Neural progenitor cell (in vitro differentiated cells): ENCODE measurements around the gene PROB1.

Source experiments
- CTCF ChIP-seq: fragments of 200-600 bp; sonication (generic); IDR thresholded peaks from 2 replicates; pipeline ENCODE4 v1.5.1; 2017; ENCODE audit warnings: antibody characterized with exemption, mild to moderate bottlenecking
- EZH2 ChIP-seq: fragments of 200-600 bp; sonication (generic); IDR thresholded peaks from 2 replicates; pipeline ENCODE4 v1.6.1; 2017; ENCODE audit warnings: antibody characterized with exemption, mild to moderate bottlenecking, moderate library complexity
- EZH2phosphoT487 ChIP-seq: fragments of 200-600 bp; sonication (generic); IDR thresholded peaks from 2 replicates; pipeline ENCODE4 v1.6.1; 2017; ENCODE audit warnings: antibody characterized with exemption

DNA sequence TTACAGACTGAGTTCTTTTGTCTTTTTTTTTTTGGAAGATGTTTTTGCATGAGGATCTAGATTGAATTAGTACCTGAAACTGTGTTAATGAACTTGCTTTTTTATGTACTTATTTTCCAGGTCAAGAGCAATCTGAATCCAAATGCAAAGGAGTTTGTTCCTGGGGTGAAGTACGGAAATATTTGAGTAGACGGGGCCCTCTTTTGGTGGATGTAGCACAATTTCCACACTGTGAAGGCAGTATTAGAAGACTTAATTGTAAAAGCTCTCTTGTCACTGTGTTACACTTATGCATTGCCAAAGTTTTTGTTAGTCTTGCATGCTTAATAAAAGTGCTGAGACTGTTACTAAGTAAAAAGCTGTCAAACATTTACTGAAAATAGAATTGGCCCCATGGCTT lies 26.3 kb downstream of the PROB1 start:
- TF ChIP-seq CTCF: peak; percentile 10
- TF ChIP-seq EZH2: no peak
- no peak for TF ChIP-seq EZH2phosphoT487
